ENCODE results near the gene C3AR1.

Gene C3AR1

GRCh38 chr12:8034802-8035201, 31.4 kb downstream of the C3AR1 start:
- TF ChIP-seq CTCF (IDR thresholded peaks at IDR 0.05; ENCODE audit: low read length) (no peak), EZH2 (optimal IDR thresholded peaks at IDR 0.05; ENCODE audit: low read depth, low read length) (no peak), EZH2phosphoT487 (IDR thresholded peaks at IDR 0.05; ENCODE audit: low read length) (no peak)

GRCh38 chr12:8033153-8034044, 32.8 kb downstream of the C3AR1 start:
- Histone ChIP-seq H3K27ac (ENCODE audit: low read length) (peak overlapping the region; percentile 52; the same call in 1 of the 2 replicates), H3K9ac (ENCODE audit: low read length) (peak overlapping the region; percentile 98), H3K79me2 (ENCODE audit: low read length) (peaks cover 40% of the 10 kb centered on the region), H3K9me2 (replicated peaks; ENCODE audit: insufficient read depth, low read length) (no peaks in the 10 kb centered on the region), H3K36me3 (replicated peaks; ENCODE audit: insufficient read depth, low read length) (no peaks in the 10 kb centered on the region), H3K4me3 (ENCODE audit: low read length) (peak overlapping the region; percentile 99), H3K9me3 (replicated peaks; ENCODE audit: insufficient read depth, low read length) (no peaks in the 10 kb centered on the region), H3K4me2 (ENCODE audit: low read depth, low read length) (peak overlapping the region; percentile 97), H2AFZ (ENCODE audit: low read length) (peak overlapping the region; percentile 95), H3F3A (ENCODE audit: insufficient read depth, low read length) (no peaks in the 10 kb centered on the region), H3K27me3 (replicated peaks; ENCODE audit: insufficient read depth, low read length) (no peaks in the 10 kb centered on the region), H4K20me1 (ENCODE audit: insufficient read depth, low read length) (no peaks in the 10 kb centered on the region), H3K4me1 (ENCODE audit: low read length) (peaks cover 27% of the 10 kb centered on the region; the same call in 1 of the 2 replicates)
- no peak for TF ChIP-seq CTCF (IDR thresholded peaks at IDR 0.05; ENCODE audit: low read length)
- TF ChIP-seq EZH2phosphoT487 (IDR thresholded peaks at IDR 0.05; ENCODE audit: low read length): no peak
- TF ChIP-seq EZH2 (optimal IDR thresholded peaks at IDR 0.05; ENCODE audit: low read depth, low read length): no peak
- DNase-seq: peak; percentile 19

More at GRCh38 chr12:8034802-8035201, 31.4 kb downstream of the C3AR1 start:
- Histone ChIP-seq H3F3A (ENCODE audit: insufficient read depth, low read length) (no peaks in the 10 kb centered on the region), H2AFZ (ENCODE audit: low read length) (no peak overlapping the region), H3K9me2 (replicated peaks; ENCODE audit: insufficient read depth, low read length) (no peaks in the 10 kb centered on the region), H3K4me1 (ENCODE audit: low read length) (peaks cover 27% of the 10 kb centered on the region; the same call in 1 of the 2 replicates), H3K9me3 (replicated peaks; ENCODE audit: insufficient read depth, low read length) (no peaks in the 10 kb centered on the region), H3K4me2 (ENCODE audit: low read depth, low read length) (no peak overlapping the region), H3K4me3 (ENCODE audit: low read length) (no peak overlapping the region), H3K79me2 (ENCODE audit: low read length) (peaks cover 44% of the 10 kb centered on the region), H3K9ac (ENCODE audit: low read length) (no peak overlapping the region), H3K27me3 (replicated peaks; ENCODE audit: insufficient read depth, low read length) (no peaks in the 10 kb centered on the region), H3K36me3 (replicated peaks; ENCODE audit: insufficient read depth, low read length) (no peaks in the 10 kb centered on the region), H4K20me1 (ENCODE audit: insufficient read depth, low read length) (no peaks in the 10 kb centered on the region), H3K27ac (ENCODE audit: low read length) (no peak overlapping the region)
- DNase-seq: no peak

- H3K9me2 ChIP-seq (replicated peaks; ENCODE audit: insufficient read depth, low read length): no peaks in the 10 kb centered on the region
- no peaks in the 10 kb centered on the region for H3K27me3 ChIP-seq (replicated peaks; ENCODE audit: insufficient read depth, low read length)
- H2AFZ ChIP-seq (ENCODE audit: low read length): peak within 1 kb of the TSS; percentile 99
- peak within 1 kb of the TSS; percentile 99 for H3K4me3 ChIP-seq (ENCODE audit: low read length)
- no peaks in the 10 kb centered on the region for H4K20me1 ChIP-seq (ENCODE audit: insufficient read depth, low read length)
- TF ChIP-seq EZH2phosphoT487 (IDR thresholded peaks at IDR 0.05; ENCODE audit: low read length): no peak
- no peak for TF ChIP-seq CTCF (IDR thresholded peaks at IDR 0.05; ENCODE audit: low read length)
- TF ChIP-seq EZH2 (optimal IDR thresholded peaks at IDR 0.05; ENCODE audit: low read depth, low read length): no peak
- peak within 1 kb of the TSS; percentile 98 for H3K9ac ChIP-seq (ENCODE audit: low read length)
- peak; percentile 80 for DNase-seq
- peak within 1 kb of the TSS; percentile 97 for H3K4me2 ChIP-seq (ENCODE audit: low read depth, low read length)
- no peaks in the 10 kb centered on the region for H3K9me3 ChIP-seq (replicated peaks; ENCODE audit: insufficient read depth, low read length)
- no peaks in the 10 kb centered on the region for H3K36me3 ChIP-seq (replicated peaks; ENCODE audit: insufficient read depth, low read length)
- H3F3A ChIP-seq (ENCODE audit: insufficient read depth, low read length): no peaks in the 10 kb centered on the region
- peaks cover 31% of the 10 kb centered on the region for H3K79me2 ChIP-seq (ENCODE audit: low read length)
- peak within 1 kb of the TSS; percentile 52; the same call in 1 of the 2 replicates for H3K27ac ChIP-seq (ENCODE audit: low read length)
- peaks cover 27% of the 10 kb centered on the region; the same call in 1 of the 2 replicates for H3K4me1 ChIP-seq (ENCODE audit: low read length)
Measured at GRCh38 chr12:8032242-8033152, 33.7 kb downstream of the C3AR1 start, which contains the start of gene FOXJ2. FOXJ2 (plus strand) TSS chr12:8032716; CDS start chr12:8039833, 7,117 bp downstream.

Measured in MM.1S (cell line).